ENCODE data around the gene WNT7B.

The WNT7B gene

GRCh38 chr22:45927059-45927458 lies 49.9 kb downstream of the WNT7B start:
- Histone ChIP-seq H4K20me1 (ENCODE audit: insufficient read depth, low read length) (no peaks in the 10 kb centered on the region), H3K27ac (ENCODE audit: low read length) (no peak overlapping the region), H3K9me2 (replicated peaks; ENCODE audit: insufficient read depth, low read length) (no peaks in the 10 kb centered on the region), H3K4me1 (ENCODE audit: low read length) (no peaks in the 10 kb centered on the region), H3K79me2 (ENCODE audit: low read length) (no peaks in the 10 kb centered on the region), H3K4me2 (ENCODE audit: low read depth, low read length) (no peak overlapping the region), H3K9me3 (replicated peaks; ENCODE audit: insufficient read depth, low read length) (no peaks in the 10 kb centered on the region), H3F3A (ENCODE audit: insufficient read depth, low read length) (no peaks in the 10 kb centered on the region), H3K4me3 (ENCODE audit: low read length) (no peak overlapping the region), H3K27me3 (replicated peaks; ENCODE audit: insufficient read depth, low read length) (peaks cover 99% of the 10 kb centered on the region), H3K36me3 (replicated peaks; ENCODE audit: insufficient read depth, low read length) (no peaks in the 10 kb centered on the region), H2AFZ (ENCODE audit: low read length) (no peak overlapping the region), H3K9ac (ENCODE audit: low read length) (no peak overlapping the region)
- DNase-seq: no peak
- no peak for TF ChIP-seq EZH2phosphoT487 (IDR thresholded peaks at IDR 0.05; ENCODE audit: low read length)
- TF ChIP-seq EZH2 (optimal IDR thresholded peaks at IDR 0.05; ENCODE audit: low read depth, low read length): no peak
- no peak for TF ChIP-seq CTCF (IDR thresholded peaks at IDR 0.05; ENCODE audit: low read length)

- Histone ChIP-seq H3K4me3 (ENCODE audit: low read length) (no peak overlapping the region), H3K36me3 (replicated peaks; ENCODE audit: insufficient read depth, low read length) (no peaks in the 10 kb centered on the region), H3K9me3 (replicated peaks; ENCODE audit: insufficient read depth, low read length) (no peaks in the 10 kb centered on the region), H3K4me2 (ENCODE audit: low read depth, low read length) (no peak overlapping the region), H3K79me2 (ENCODE audit: low read length) (no peaks in the 10 kb centered on the region), H4K20me1 (ENCODE audit: insufficient read depth, low read length) (no peaks in the 10 kb centered on the region), H3K4me1 (ENCODE audit: low read length) (no peaks in the 10 kb centered on the region), H2AFZ (ENCODE audit: low read length) (no peak overlapping the region), H3K27ac (ENCODE audit: low read length) (no peak overlapping the region), H3K9ac (ENCODE audit: low read length) (no peak overlapping the region), H3F3A (ENCODE audit: insufficient read depth, low read length) (no peaks in the 10 kb centered on the region), H3K27me3 (replicated peaks; ENCODE audit: insufficient read depth, low read length) (peaks cover 98% of the 10 kb centered on the region), H3K9me2 (replicated peaks; ENCODE audit: insufficient read depth, low read length) (no peaks in the 10 kb centered on the region)
- no peak for DNase-seq
- no peak for TF ChIP-seq CTCF (IDR thresholded peaks at IDR 0.05; ENCODE audit: low read length)
Observed at GRCh38 chr22:45926433-45926832, 50.5 kb downstream of the WNT7B start.

GRCh38 chr22:45925811-45926351 lies 51.1 kb downstream of the WNT7B start:
- no peak overlapping the region for H3K27ac ChIP-seq (ENCODE audit: low read length)
- peaks cover 98% of the 10 kb centered on the region for H3K27me3 ChIP-seq (replicated peaks; ENCODE audit: insufficient read depth, low read length)
- H3K9me3 ChIP-seq (replicated peaks; ENCODE audit: insufficient read depth, low read length): no peaks in the 10 kb centered on the region
- H3F3A ChIP-seq (ENCODE audit: insufficient read depth, low read length): no peaks in the 10 kb centered on the region
- no peak for DNase-seq
- no peak overlapping the region for H3K9ac ChIP-seq (ENCODE audit: low read length)
- H3K9me2 ChIP-seq (replicated peaks; ENCODE audit: insufficient read depth, low read length): no peaks in the 10 kb centered on the region
- H3K4me3 ChIP-seq (ENCODE audit: low read length): no peak overlapping the region
- no peak overlapping the region for H2AFZ ChIP-seq (ENCODE audit: low read length)
- H3K4me1 ChIP-seq (ENCODE audit: low read length): no peaks in the 10 kb centered on the region
- TF ChIP-seq EZH2 (optimal IDR thresholded peaks at IDR 0.05; ENCODE audit: low read depth, low read length) (no peak), CTCF (IDR thresholded peaks at IDR 0.05; ENCODE audit: low read length) (no peak), EZH2phosphoT487 (IDR thresholded peaks at IDR 0.05; ENCODE audit: low read length) (no peak)
- no peaks in the 10 kb centered on the region for H3K79me2 ChIP-seq (ENCODE audit: low read length)
- H3K4me2 ChIP-seq (ENCODE audit: low read depth, low read length): no peak overlapping the region
- H4K20me1 ChIP-seq (ENCODE audit: insufficient read depth, low read length): no peaks in the 10 kb centered on the region
- no peaks in the 10 kb centered on the region for H3K36me3 ChIP-seq (replicated peaks; ENCODE audit: insufficient read depth, low read length)

All from MM.1S (cell line).